ENCODE measurements around the gene C14orf119.

Gene C14orf119

DNA sequence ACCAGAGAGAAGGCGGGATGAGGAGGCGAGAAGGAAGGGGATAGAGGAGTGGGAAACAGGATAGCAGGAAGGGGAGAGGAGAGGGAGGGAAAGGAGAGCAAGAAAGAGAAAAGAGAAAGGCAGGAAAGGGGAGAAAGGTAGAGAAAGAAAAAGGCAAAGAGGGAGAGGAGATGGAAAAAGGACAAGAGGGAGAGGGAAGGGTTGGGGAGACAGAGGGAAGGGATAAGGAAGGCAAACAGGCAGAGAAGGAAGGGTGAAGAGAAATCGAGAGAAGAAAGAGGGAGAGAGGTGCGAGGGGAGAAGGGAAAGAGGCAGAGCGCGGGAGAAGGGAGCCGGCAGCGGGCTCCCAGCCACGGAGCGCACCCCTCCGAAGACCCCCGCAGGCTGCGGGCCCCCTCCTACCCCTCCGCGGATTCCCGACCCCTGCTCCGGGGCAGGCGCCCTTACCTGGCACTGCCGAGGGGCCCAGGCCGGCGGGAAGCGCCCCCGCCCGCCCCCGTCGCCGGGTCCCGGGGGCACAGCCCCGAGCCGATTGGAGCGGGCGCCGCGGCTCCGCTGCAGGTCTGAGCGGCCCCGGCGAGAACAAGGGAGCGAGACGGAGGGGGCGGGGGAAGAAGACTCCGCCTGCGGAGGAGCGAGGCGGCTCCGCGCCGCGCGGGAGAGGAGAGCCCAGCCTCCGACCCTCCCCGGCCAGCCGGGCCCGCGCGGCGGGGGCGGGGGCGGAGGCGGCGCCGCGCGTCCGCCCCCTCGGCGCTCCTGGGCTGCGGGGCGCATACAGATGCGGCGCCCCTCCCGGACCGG, 38.1 kb upstream of the C14orf119 start, which contains the start of gene CDH24:
TSS of gene CDH24 (minus strand) at position 565 of the 801 bp plus-strand sequence. CDS start 1,787 bp downstream, outside the sequence.
- TF ChIP-seq, protein P1, sequence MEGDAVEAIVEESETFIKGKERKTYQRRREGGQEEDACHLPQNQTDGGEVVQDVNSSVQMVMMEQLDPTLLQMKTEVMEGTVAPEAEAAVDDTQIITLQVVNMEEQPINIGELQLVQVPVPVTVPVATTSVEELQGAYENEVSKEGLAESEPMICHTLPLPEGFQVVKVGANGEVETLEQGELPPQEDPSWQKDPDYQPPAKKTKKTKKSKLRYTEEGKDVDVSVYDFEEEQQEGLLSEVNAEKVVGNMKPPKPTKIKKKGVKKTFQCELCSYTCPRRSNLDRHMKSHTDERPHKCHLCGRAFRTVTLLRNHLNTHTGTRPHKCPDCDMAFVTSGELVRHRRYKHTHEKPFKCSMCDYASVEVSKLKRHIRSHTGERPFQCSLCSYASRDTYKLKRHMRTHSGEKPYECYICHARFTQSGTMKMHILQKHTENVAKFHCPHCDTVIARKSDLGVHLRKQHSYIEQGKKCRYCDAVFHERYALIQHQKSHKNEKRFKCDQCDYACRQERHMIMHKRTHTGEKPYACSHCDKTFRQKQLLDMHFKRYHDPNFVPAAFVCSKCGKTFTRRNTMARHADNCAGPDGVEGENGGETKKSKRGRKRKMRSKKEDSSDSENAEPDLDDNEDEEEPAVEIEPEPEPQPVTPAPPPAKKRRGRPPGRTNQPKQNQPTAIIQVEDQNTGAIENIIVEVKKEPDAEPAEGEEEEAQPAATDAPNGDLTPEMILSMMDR (conservative IDR thresholded peaks at IDR 0.05; ENCODE audit: low read depth, low read length), result no peak
- peak; percentile 72 for DNase-seq (ENCODE audit: low read depth)
- peak within 1 kb of the TSS; percentile 60 for H3K4me3 ChIP-seq (ENCODE audit: low read depth, low read length)

GRCh38 chr14:23057757-23058653, 37.3 kb upstream of the C14orf119 start:
- H3K4me3 ChIP-seq (ENCODE audit: low read depth, low read length), result peak overlapping the region; percentile 60
- DNase-seq (ENCODE audit: low read depth), result peak; percentile 85
- TF ChIP-seq, protein P1 (conservative IDR thresholded peaks at IDR 0.05; ENCODE audit: low read depth, low read length), result peak; percentile 94

- H3K4me3 ChIP-seq (ENCODE audit: low read depth, low read length), result no peak overlapping the region
- DNase-seq (ENCODE audit: low read depth), result no peak
- TF ChIP-seq, protein P1 (conservative IDR thresholded peaks at IDR 0.05; ENCODE audit: low read depth, low read length), result no peak
Measured at GRCh38 chr14:23058654-23059504, 36.4 kb upstream of the C14orf119 start.

- no peak for DNase-seq (ENCODE audit: low read depth)
- H3K4me3 ChIP-seq (ENCODE audit: low read depth, low read length), result no peak overlapping the region
- TF ChIP-seq, protein P1 (conservative IDR thresholded peaks at IDR 0.05; ENCODE audit: low read depth, low read length), result no peak
Measured at GRCh38 chr14:23060536-23061260, 34.6 kb upstream of the C14orf119 start.

DNA sequence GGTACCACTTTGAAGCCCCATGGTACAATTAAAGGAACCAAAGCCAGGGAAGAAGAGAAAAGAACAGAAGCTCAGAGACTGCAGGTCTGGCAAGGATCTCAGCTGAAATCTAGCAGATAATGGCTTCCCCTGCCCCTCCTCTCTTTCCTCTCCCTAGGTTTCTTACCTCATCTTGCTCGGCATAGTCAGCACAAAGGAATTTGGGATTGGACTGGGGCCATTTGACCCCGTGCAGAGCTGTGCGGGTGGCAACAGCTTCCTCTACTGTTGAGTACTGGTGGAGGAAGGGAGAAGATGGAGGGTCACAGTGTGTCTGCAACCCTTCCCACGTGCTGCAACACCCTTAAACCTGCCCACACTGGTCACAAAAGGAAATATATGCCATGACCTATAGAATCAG, 33.3 kb upstream of the C14orf119 start:
- H3K4me3 ChIP-seq (ENCODE audit: low read depth, low read length), result no peak overlapping the region
- TF ChIP-seq, protein P1 (conservative IDR thresholded peaks at IDR 0.05; ENCODE audit: low read depth, low read length), result peak; percentile 14
- DNase-seq (ENCODE audit: low read depth), result peak; percentile 98

DNA sequence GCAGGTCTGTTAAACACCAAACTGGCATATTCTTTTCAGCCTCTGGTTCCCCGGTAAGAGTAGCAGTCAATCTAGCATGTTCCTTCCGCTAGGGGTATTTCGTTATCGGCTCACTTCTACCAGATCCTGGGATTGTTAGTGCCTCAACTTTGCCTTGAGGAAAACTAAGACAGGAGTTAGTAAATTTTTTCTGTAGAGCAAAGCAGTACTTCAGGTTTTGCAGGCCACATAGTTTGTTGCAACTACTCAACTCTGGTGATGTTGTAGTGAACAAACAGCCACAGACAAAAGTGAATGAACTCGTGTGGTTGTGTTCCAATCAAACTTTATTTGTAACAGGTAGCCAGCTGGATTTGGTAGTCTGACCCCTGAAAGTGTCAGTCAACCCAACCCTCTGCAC, 31.7 kb upstream of the C14orf119 start:
- H3K4me3 ChIP-seq (ENCODE audit: low read depth, low read length), result no peak overlapping the region
- TF ChIP-seq, protein P1 (conservative IDR thresholded peaks at IDR 0.05; ENCODE audit: low read depth, low read length), result no peak
- no peak for DNase-seq (ENCODE audit: low read depth)
